Measurements from ENCODE around the gene TM4SF5. TPM values are rescaled to one million over a fixed set of nuclear protein-coding genes. Genes with fewer than 3 reads are reported as not detected.
"Not testable (repeated sequence)": the region's sequence is repeated elsewhere in the genome, so short reads cannot be mapped to it uniquely, and the experiment has no call there.

Gene TM4SF5
- polyA plus RNA-seq, 4 donors: 27.8 to 503 (median 282) TPM

GRCh38 chr17:4815043-4815675 is 43.5 kb downstream of the TM4SF5 start:
- Histone ChIP-seq H3K4me1 (ENCODE audit: control insufficient read depth in 3 of 3, insufficient read depth in 2 of 3, low read depth in 1 of 3, low read length in 2 of 3) (no peaks in the 10 kb centered on the region), H3K27ac (ENCODE audit: low read depth in 1 of 3, low read length in 2 of 3) (no peak overlapping the region), H3K36me3 (ENCODE audit: control insufficient read depth in 3 of 3, insufficient read depth in 2 of 3, low read depth in 1 of 3, low read length in 3 of 3) (peaks cover 0 to 62% (median 4%) of the 10 kb centered on the region in 3 donors), H3K9me3 (ENCODE audit: control insufficient read depth in 2 of 2, insufficient read depth in 1 of 2, low read depth in 1 of 2, low read length in 1 of 2) (no peaks in the 10 kb centered on the region), H3K4me3 (ENCODE audit: low read depth in 1 of 3, low read length in 3 of 3) (no peak overlapping the region), H3K27me3 (ENCODE audit: control insufficient read depth in 3 of 3, insufficient read depth in 3 of 3, low read length in 3 of 3) (no peaks in the 10 kb centered on the region)
- DNase-seq: no peak
- FAIRE-seq: no peak
- WGBS, 3 donors: 76 to 80% (median 77%) methylated on average over 6 to 7 of the region's 7 CpGs

- 91 to 96% (median 96%) methylated on average over 10 to 13 of the region's 13 CpGs for WGBS, 3 donors
- Histone ChIP-seq H3K9me3 (ENCODE audit: control insufficient read depth in 2 of 2, insufficient read depth in 1 of 2, low read depth in 1 of 2, low read length in 1 of 2) (no peaks in the 10 kb centered on the region), H3K4me1 (ENCODE audit: control insufficient read depth in 3 of 3, insufficient read depth in 2 of 3, low read depth in 1 of 3, low read length in 2 of 3) (no peaks in the 10 kb centered on the region), H3K27ac (ENCODE audit: low read depth in 1 of 3, low read length in 2 of 3) (no peak overlapping the region), H3K27me3 (ENCODE audit: control insufficient read depth in 3 of 3, insufficient read depth in 3 of 3, low read length in 3 of 3) (no peaks in the 10 kb centered on the region), H3K4me3 (ENCODE audit: low read depth in 1 of 3, low read length in 3 of 3) (no peak overlapping the region), H3K36me3 (ENCODE audit: control insufficient read depth in 3 of 3, insufficient read depth in 2 of 3, low read depth in 1 of 3, low read length in 3 of 3) (peaks cover 0 to 59% (median 4%) of the 10 kb centered on the region in 3 donors)
- FAIRE-seq (no peak), DNase-seq (no peak)
These were observed 45.1 kb downstream of the TM4SF5 start for GRCh38 chr17:4816826-4817225.

GRCh38 chr17:4818276-4818675 is 46.6 kb downstream of the TM4SF5 start:
- 77 to 85% (median 77%) methylated on average over 12 of the region's 12 CpGs for WGBS, 3 donors
- DNase-seq (no peak), FAIRE-seq (no peak)
- Histone ChIP-seq H3K27ac (ENCODE audit: low read depth in 1 of 3, low read length in 2 of 3) (no peak overlapping the region), H3K9me3 (ENCODE audit: control insufficient read depth in 2 of 2, insufficient read depth in 1 of 2, low read depth in 1 of 2, low read length in 1 of 2) (no peaks in the 10 kb centered on the region), H3K36me3 (ENCODE audit: control insufficient read depth in 3 of 3, insufficient read depth in 2 of 3, low read depth in 1 of 3, low read length in 3 of 3) (peaks cover 0 to 69% (median 4%) of the 10 kb centered on the region in 3 donors), H3K27me3 (ENCODE audit: control insufficient read depth in 3 of 3, insufficient read depth in 3 of 3, low read length in 3 of 3) (no peaks in the 10 kb centered on the region), H3K4me1 (ENCODE audit: control insufficient read depth in 3 of 3, insufficient read depth in 2 of 3, low read depth in 1 of 3, low read length in 2 of 3) (peaks cover 0 to 4% (median 0%) of the 10 kb centered on the region in 3 donors), H3K4me3 (ENCODE audit: low read depth in 1 of 3, low read length in 3 of 3) (no peak overlapping the region)

GRCh38 chr17:4822835-4823234 is 51.1 kb downstream of the TM4SF5 start:
- FAIRE-seq: no peak

GRCh38 chr17:4823373-4824089 is 51.8 kb downstream of the TM4SF5 start:
- Histone ChIP-seq H3K4me1 (ENCODE audit: control insufficient read depth in 3 of 3, insufficient read depth in 2 of 3, low read depth in 1 of 3, low read length in 2 of 3) (peaks cover 0 to 4% (median 0%) of the 10 kb centered on the region in 3 donors), H3K4me3 (ENCODE audit: low read depth in 1 of 3, low read length in 3 of 3) (no peak overlapping the region), H3K27me3 (ENCODE audit: control insufficient read depth in 3 of 3, insufficient read depth in 3 of 3, low read length in 3 of 3) (no peaks in the 10 kb centered on the region), H3K27ac (ENCODE audit: low read depth in 1 of 3, low read length in 2 of 3) (no peak overlapping the region), H3K36me3 (ENCODE audit: control insufficient read depth in 3 of 3, insufficient read depth in 2 of 3, low read depth in 1 of 3, low read length in 3 of 3) (peaks cover 0 to 31% (median 0%) of the 10 kb centered on the region in 3 donors), H3K9me3 (ENCODE audit: control insufficient read depth in 2 of 2, insufficient read depth in 1 of 2, low read depth in 1 of 2, low read length in 1 of 2) (no peaks in the 10 kb centered on the region)
- DNase-seq: no peak
- no peak for FAIRE-seq
- WGBS, 3 donors: 31 to 64% (median 53%) methylated on average over 12 of the region's 12 CpGs

More at GRCh38 chr17:4822835-4823234, 51.1 kb downstream of the TM4SF5 start:
- Histone ChIP-seq H3K4me1 (ENCODE audit: control insufficient read depth in 3 of 3, insufficient read depth in 2 of 3, low read depth in 1 of 3, low read length in 2 of 3) (peaks cover 0 to 4% (median 0%) of the 10 kb centered on the region in 3 donors), H3K36me3 (ENCODE audit: control insufficient read depth in 3 of 3, insufficient read depth in 2 of 3, low read depth in 1 of 3, low read length in 3 of 3) (peaks cover 0 to 38% (median 0%) of the 10 kb centered on the region in 3 donors), H3K27ac (ENCODE audit: low read depth in 1 of 3, low read length in 2 of 3) (no peak overlapping the region), H3K4me3 (ENCODE audit: low read depth in 1 of 3, low read length in 3 of 3) (no peak overlapping the region), H3K9me3 (ENCODE audit: control insufficient read depth in 2 of 2, insufficient read depth in 1 of 2, low read depth in 1 of 2, low read length in 1 of 2) (no peaks in the 10 kb centered on the region), H3K27me3 (ENCODE audit: control insufficient read depth in 3 of 3, insufficient read depth in 3 of 3, low read length in 3 of 3) (no peaks in the 10 kb centered on the region)
- 56 to 69% (median 61%) methylated on average over 3 of the region's 3 CpGs for WGBS, 3 donors
- DNase-seq: no peak

GRCh38 chr17:4827399-4827798 is 55.7 kb downstream of the TM4SF5 start:
- Histone ChIP-seq H3K4me3 (ENCODE audit: low read depth in 1 of 3, low read length in 3 of 3) (no peak overlapping the region), H3K27me3 (ENCODE audit: control insufficient read depth in 3 of 3, insufficient read depth in 3 of 3, low read length in 3 of 3) (no peaks in the 10 kb centered on the region), H3K36me3 (ENCODE audit: control insufficient read depth in 3 of 3, insufficient read depth in 2 of 3, low read depth in 1 of 3, low read length in 3 of 3) (peaks cover 0 to 11% (median 0%) of the 10 kb centered on the region in 3 donors), H3K27ac (ENCODE audit: low read depth in 1 of 3, low read length in 2 of 3) (no peak overlapping the region), H3K9me3 (ENCODE audit: control insufficient read depth in 2 of 2, insufficient read depth in 1 of 2, low read depth in 1 of 2, low read length in 1 of 2) (no peaks in the 10 kb centered on the region), H3K4me1 (ENCODE audit: control insufficient read depth in 3 of 3, insufficient read depth in 2 of 3, low read depth in 1 of 3, low read length in 2 of 3) (peaks cover 0 to 4% (median 0%) of the 10 kb centered on the region in 3 donors)
- no peak for DNase-seq
- 72 to 77% (median 74%) methylated on average over 8 of the region's 8 CpGs for WGBS, 3 donors
- FAIRE-seq: no peak

- not testable (repeated sequence) for FAIRE-seq
These were observed 61.1 kb downstream of the TM4SF5 start for GRCh38 chr17:4832829-4833177.

More at GRCh38 chr17:4832829-4833177, 61.1 kb downstream of the TM4SF5 start:
- peak overlapping the region; percentile 25 to 90 (median 56) for H3K4me3 ChIP-seq (ENCODE audit: low read depth in 1 of 3, low read length in 3 of 3)
- H3K36me3 ChIP-seq (ENCODE audit: control insufficient read depth in 3 of 3, insufficient read depth in 2 of 3, low read depth in 1 of 3, low read length in 3 of 3): peaks cover 0 to 17% (median 3%) of the 10 kb centered on the region in 3 donors
- not testable (repeated sequence) for H3K9me3 ChIP-seq (ENCODE audit: control insufficient read depth in 2 of 2, insufficient read depth in 1 of 2, low read depth in 1 of 2, low read length in 1 of 2); H3K27me3 ChIP-seq (ENCODE audit: control insufficient read depth in 3 of 3, insufficient read depth in 3 of 3, low read length in 3 of 3); DNase-seq
- peaks cover 3 to 25% (median 10%) of the 10 kb centered on the region in 3 donors for H3K4me1 ChIP-seq (ENCODE audit: control insufficient read depth in 3 of 3, insufficient read depth in 2 of 3, low read depth in 1 of 3, low read length in 2 of 3)
- 0% methylated on average over 9 to 12 of the region's 17 CpGs for WGBS, 3 donors
- H3K27ac ChIP-seq (ENCODE audit: low read depth in 1 of 3, low read length in 2 of 3): peak overlapping the region in 2 of 3 donors; percentile 81 to 97

All from small intestine (tissue), 7 donors.